HG03520 (cell line): ENCODE measurements around the gene RGS19.

Experiments used
- ATAC-seq: cut with Tn5 transposase; IDR thresholded peaks from one replicate; pipeline ENCODE4 v1.9.1; 2021; ENCODE audit warnings: mild to moderate bottlenecking, moderate library complexity; ENCODE audit not compliant: unreplicated experiment

Gene RGS19

GRCh38 chr20:64108731-64109681, 29.7 kb upstream of the RGS19 start:
- no peak for ATAC-seq

DNA sequence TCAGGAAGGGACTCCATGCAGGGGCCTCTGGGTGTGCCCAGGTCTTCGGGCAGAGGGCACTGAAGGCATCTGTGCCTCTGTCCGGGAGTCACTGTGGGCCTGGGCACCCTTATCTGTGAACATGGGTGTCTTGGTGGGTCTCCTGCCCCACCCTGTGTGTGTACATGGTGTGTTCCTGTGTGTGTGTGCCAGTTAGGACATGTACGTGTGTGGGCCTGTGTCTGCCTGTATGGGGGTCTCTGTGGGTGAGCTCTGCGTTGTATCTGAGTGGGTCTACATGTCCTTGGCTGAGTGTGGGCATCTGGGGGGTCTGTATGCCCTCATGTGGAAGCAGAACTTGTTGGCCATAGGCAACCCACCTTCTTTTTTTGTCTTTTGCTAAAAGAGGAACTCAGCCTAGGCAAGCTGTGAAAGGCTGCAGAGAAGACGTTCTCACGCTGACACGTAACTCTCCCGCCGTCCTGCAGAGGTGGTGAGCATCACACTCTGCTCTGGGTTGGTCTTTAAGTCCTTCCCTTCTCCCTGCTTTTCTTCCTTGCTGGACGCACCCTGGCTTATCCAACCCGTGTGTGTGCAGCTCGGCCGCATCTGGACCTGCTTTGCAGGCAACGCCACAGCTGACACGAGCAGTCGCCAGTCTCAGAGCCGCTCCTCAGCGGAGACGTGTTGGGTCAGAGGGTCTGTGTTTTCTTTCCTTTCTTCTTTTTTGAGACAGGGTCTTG, 28.6 kb upstream of the RGS19 start:
- ATAC-seq = no peak

DNA sequence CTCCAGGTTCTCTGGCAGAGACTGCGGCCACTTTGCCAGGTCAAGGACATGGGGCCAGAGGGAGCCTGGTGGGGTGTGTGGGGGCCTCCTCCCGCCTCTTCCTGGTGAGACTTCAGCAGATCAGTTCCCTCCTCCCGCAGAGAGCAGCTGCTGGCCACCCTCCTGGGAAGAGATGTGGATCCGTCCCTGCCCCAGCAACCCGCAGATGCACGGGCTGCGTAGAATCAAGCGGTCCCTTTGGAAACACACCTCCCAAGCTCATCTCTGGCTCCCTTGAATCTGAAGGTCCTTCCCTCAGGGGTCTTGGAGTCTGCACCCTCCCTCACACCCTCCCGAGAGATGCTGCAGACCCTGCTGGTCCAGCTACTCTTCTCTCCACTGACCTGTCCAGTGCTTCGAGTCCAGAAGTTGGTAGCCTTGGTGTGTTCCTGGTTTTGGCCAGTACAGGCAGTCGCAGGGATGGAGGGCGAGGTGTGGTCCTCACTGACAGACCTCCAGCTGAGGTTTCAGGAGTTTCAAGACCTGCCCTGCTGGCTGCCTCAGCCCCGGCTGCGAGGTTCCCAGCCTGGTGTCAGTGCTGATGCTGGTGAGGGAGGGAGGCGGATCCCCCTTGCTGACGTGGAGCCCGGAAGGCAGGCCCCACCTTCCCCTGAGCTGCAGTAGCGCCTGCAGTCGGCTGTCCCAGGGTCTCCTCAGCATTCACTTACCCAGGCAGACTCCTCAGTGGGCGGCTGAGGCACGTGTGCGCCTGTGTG, 27.8 kb upstream of the RGS19 start, which contains the start of gene NPBWR2:
TSS of gene NPBWR2 (minus strand) at position 585 of the 755 bp plus-strand sequence. CDS start 734 bp downstream, outside the sequence.
- no peak for ATAC-seq

DNA sequence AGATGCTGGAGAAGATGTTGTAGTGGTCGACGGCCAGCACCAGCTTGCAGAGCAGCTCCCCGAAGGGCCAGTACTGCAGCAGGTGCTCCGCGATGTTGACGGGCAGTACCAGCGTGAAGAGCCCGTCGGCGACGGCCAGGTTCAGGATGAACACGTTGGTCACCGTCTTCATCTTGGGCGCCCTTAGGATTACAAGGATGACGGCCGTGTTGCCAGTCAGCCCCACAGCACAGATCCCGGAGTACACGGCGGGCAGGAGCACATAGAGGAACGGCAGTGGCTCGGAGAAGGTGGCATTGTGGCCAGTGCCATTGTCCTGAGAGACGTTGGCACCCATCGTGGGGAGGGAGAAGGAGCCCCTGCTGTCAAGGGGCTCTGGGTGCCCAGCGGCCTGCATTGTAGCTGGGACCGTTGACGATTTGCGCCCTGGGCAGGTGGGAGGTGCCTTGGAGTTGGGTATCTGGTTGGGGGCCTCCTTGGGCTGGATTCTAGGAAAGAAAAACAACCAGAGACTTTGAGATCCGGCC, 27.2 kb upstream of the RGS19 start:
- no peak for ATAC-seq

DNA sequence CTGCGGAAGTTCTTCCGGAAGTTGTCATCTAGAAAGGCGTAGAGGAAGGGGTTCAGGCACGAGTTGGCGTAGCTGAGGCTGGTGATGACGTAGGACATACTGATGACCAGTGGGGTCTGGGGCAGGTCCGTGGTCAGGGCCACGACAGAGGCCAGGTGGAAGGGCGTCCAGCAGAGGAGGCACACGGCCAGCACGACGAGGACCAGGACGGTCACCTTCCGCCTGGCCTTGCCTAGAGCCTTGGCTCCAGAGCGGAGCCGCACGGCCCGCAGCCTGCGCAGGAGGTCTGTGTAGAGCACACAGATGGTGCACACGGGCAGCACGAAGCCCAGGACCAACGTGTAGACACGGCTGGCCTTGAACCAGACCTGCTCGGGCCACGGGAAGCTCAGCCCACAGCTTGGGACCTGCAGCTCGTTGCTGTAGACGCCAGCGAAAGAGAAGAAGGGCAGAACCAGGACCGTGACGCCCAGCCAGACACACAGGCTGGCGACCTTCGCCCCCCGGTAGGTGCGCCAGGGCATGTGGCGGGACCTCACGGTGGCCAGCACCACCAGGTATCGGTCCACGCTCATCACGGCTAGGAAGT, 26.6 kb upstream of the RGS19 start:
- no peak for ATAC-seq

GRCh38 chr20:64104667-64105451, 25.5 kb upstream of the RGS19 start:
- ATAC-seq = no peak

GRCh38 chr20:64103871-64104666, 24.8 kb upstream of the RGS19 start:
- ATAC-seq = no peak

DNA sequence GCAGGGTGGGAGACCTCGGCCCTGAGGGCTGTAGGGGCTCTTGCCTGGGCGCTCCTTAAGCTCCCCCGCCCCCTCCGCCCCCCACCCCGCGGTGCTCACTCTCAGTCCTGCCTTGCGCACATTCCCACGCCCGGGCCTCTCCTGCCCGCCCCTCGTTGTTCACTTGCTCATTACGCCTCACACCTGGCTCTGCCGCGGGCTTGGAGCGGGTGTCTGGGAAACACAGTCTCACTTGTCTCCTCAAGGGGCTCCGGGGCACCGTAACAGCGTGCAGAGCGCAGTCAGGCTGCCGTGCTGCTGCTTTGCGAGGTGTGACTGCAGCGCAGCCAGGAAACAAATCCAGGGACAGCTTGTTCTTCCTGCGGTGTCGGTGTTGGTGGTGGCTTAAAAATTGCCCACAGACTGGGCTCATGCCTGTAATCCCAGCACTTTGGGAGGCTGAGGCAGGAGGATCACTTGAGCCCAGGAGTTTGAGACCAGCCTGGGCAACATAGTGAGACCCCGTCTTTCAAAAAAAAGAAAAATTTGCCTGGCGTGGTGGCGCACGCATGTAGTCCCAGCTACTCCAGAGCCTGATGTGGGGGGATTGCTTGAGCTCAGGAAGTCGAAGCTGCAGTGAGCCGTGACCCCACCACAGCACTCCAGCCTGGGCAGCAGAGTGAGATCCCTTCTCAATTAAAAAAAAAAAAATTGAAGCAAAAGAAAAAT, 23.5 kb upstream of the RGS19 start:
- ATAC-seq = no peak

DNA sequence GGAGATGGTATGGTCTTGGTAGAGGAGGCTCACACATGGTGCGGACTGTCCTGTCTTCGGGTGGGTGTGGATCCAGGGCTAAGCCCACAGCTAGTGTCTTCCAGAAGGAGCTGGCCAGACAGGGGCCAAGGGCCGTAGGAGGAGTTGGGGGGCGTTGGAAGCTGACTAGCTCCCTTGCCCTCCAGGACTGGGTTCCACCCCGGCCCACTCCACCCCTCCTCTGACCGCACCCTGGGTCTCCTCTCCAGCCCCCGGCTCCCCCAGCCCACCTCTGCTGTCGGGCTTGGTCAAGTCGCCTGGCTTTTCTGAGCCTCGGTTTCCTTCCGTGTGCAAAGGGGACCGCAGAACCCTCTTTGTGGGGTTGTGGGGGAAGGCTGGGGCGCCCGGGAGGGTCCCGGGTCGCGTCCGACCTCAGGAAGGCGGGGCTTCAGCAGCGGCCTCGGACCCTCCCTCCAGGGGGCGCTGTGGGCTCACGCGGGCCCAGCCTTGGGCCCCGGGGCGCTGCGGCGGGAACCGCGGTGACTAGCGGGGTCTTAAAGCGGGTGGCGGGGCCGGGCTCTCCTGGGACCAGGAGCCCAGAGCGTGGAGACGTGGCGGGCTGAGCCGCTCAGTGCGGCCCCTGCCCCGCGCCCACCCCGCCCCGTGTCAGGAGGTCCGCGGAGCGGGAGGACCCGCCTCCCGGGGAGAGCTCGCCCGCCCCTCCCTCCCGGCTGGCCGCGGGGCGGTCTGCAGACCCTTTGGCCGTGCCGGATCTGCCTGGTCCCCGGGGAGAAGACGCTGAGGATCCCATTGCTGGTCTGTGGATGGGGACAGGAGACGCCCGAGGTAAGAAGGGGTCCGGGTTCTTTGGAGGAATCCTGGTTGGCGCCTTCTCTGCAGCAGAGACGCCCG, 22.7 kb upstream of the RGS19 start:
- no peak for ATAC-seq

DNA sequence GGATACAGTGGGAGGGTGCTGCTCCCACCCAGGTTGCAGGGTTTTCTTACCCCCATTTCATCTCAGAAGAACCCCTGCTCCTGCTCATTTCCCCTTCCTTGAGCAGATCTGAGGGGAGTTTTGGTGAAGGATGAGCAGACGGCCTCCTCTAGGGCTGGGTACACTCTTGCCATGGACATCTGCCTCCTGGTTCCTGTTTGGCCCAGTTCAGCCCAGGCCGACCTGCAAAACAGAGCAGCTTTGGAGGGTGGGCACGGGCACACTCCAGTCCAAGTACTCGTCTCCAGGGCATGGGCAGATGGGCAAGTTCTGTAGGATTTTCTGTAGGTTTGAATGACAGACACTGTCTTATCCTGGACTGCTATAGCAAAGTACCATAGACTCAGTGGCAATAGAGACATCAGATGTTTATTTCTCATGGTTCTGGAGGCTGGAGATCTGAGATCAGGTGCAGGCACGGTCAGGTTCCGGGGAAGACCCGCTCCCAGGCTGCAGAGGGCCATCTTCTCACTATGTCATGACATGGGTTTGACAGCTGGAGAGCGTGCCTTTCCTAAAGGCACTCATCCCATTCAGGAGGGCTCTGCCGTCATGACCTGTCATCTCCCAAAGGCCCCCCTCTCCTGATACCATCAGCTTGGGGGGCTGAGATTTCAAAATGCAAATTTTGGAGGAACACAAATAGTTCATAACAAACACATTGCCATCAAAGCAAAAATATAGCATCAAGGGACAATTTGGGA, 21.8 kb upstream of the RGS19 start:
- ATAC-seq = no peak

GRCh38 chr20:64100566-64100888, 21.2 kb upstream of the RGS19 start:
- no peak for ATAC-seq

GRCh38 chr20:64099880-64100565, 20.7 kb upstream of the RGS19 start:
- no peak for ATAC-seq

GRCh38 chr20:64099086-64099786, 19.9 kb upstream of the RGS19 start:
- no peak for ATAC-seq

- no peak for ATAC-seq
These were observed 19.2 kb upstream of the RGS19 start for GRCh38 chr20:64098471-64099013.

- ATAC-seq = no peak
These were observed 17.2 kb upstream of the RGS19 start for GRCh38 chr20:64096535-64096934.
